GM12872 (cell line): Measurements from ENCODE around the gene WFDC9.

Experiments used
- CTCF ChIP-seq: IDR thresholded peaks from 3 replicates; pipeline ENCODE4 v1.5.1; 2011; ENCODE audit warnings: low read depth, mild to moderate bottlenecking, low read length, moderate library complexity; ENCODE audit not compliant: insufficient read depth

Gene WFDC9

GRCh38 chr20:45612314-45612713 is 18.8 kb downstream of the WFDC9 start:
- TF ChIP-seq CTCF, result no peak

GRCh38 chr20:45611054-45611453 is 20.0 kb downstream of the WFDC9 start:
- TF ChIP-seq CTCF, result no peak

- no peak for TF ChIP-seq CTCF
Observed at GRCh38 chr20:45607810-45608209, 23.3 kb downstream of the WFDC9 start.

GRCh38 chr20:45595235-45595634 is 35.8 kb downstream of the WFDC9 start:
- TF ChIP-seq CTCF, result no peak

GRCh38 chr20:45593498-45593897 is 37.6 kb downstream of the WFDC9 start:
- TF ChIP-seq CTCF, result no peak

- TF ChIP-seq CTCF, result peak; percentile 87
Observed at GRCh38 chr20:45592574-45593189, 38.4 kb downstream of the WFDC9 start.

- no peak for TF ChIP-seq CTCF
Observed at GRCh38 chr20:45589725-45590124, 41.4 kb downstream of the WFDC9 start.

GRCh38 chr20:45588800-45589199 is 42.3 kb downstream of the WFDC9 start:
- no peak for TF ChIP-seq CTCF
